ENCODE data around the gene GPR146.

GPR146 gene

GRCh38 chr7:1043552-1044188, 676 bp upstream of the GPR146 start:
- DNase-seq (ENCODE audit: low read depth) = peak; percentile 15

DNA sequence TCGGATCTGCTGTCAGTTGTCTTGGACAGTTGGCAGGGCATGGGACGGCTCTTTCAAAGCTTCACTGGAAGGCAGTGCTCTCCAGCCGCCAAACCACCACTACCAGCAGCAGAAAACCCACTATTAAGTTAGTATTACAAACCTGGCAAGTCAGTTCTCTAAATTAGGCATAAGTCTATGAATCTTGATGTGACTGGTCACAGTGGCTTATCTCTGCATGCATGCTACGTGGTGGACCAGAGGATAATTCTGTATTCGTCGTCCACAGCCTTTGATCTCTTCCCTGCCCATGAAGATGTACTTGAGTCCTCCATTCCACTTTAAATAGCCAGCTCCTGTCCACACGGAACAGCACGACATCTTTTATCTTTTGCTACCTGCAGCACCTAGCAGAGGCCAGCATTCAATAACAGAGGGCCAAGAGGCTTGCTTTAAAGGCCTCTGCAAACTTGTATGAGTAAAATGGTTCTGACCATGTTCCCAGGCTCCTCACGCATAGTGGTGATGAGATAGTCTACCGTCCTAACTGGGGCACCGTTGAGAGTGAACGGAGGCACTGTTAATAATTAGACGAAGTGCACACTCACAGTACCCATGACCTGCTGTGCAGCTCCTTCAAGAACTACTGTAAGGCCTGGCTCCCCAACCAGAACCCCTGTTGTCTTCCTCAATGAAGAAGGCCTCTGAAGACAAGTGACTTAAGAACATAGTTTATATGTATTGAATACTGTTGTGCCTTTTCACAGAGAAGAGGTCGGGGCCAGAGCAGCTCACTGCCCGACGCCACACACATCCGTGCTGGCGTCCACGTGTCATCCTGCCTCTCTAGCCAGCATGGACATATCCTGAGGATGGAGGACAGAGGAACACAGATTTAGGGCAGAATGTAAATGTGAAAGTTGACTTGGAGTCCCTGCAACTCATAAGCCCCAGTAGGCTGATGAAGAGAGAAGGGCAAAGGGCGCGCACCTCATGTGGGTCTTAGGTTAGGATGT, 1.0 kb downstream of the GPR146 start:
- DNase-seq (ENCODE audit: low read depth) = no peak

DNA sequence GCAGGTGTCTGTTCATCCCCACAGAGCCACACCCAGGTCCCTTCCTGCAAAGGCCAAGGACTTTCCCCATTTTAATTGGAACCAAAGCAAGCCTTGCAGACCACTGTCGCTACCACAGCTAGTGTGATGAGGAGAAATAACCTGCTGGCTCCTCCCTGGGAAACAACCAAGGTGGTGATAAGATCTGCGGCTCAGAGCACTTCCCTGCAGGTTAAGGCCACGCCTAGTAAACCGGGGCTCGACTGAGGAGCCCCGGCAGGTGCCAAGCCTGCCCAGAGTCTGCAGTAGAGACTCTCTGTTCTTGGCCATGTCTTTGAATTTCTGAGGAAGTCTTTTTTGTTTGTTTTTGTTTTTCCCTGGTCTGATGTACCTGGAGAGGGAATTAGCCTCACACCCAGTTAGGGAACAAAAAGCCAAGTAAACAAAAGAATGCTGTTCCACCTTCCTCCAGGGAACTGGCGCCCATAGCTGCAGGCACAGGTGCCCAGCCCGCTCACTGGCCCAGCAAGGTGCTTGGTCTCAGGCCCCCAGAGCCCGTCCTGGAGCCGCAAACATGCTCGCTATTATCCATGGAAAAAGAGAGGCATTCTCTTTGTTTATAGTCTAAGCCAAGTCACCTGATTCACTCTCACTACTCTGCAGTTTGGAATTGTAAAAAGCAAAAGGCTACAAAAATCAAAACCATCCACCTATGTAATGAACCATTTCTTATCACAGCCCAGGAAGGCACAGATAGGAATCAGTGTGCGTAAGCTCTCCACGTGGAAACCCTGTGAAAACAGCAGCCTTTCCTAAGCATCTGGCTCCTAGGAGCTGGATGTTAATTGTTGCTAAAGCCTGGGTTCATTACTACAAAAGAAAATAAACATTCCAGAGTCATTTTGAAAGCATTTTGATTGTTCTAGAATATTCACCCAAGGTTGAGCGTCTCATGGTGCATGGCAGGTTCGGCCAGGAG, 2.7 kb downstream of the GPR146 start:
- no peak for DNase-seq (ENCODE audit: low read depth)

GRCh38 chr7:1049006-1049741, 4.8 kb downstream of the GPR146 start:
- no peak for DNase-seq (ENCODE audit: low read depth)

DNA sequence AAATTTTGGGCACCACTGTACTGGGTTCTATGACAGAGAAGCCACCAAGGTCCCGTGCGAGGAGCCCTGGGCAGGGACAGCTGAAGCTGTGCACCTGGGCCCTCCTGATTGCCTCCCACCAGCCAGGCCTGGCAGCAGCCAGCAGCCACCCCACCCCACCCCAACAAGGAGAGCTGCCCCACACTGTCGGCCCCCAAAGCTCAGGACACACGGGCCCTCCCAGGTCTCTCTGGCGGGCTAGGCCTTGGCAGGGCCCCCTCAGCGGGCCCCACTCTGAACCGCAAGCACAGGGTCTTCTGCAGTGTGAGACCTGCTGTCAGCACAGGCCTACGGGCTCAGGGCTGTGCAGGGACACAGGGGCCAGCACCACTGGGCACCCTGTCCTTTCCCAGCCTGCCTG, 5.5 kb downstream of the GPR146 start:
- DNase-seq (ENCODE audit: low read depth) = no peak

DNA sequence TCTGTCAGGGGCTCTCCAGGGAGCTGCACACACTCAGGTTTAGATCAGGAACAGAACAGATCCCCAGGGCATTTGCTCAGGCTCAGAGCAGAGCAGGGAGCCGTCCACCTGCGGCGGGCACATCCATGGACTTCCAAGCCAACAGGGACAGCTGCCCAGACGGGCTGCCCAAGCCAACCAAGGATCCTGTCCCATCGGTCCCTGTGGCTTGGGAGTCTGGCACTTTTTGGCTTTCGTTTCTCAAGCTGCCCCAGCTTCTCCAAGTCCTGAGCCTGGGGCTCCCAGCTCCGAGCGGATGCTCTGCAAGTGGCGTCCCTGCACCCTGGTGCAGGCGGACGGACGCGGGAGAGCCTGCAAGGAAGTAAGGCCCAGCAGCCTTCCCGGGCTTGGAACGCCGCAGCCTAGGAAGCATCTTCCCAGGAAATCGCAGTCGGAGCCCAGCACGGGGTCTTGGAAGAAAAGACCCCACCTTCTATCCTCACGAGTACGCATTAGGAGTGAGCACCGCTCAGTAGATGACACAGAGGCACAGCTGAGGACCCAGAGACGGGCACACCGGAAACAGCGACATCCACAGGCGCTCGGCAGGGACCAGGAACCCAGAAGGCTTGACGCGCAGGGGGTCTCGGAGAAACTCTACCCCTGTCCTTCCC, 6.0 kb downstream of the GPR146 start:
- no peak for DNase-seq (ENCODE audit: low read depth)

DNA sequence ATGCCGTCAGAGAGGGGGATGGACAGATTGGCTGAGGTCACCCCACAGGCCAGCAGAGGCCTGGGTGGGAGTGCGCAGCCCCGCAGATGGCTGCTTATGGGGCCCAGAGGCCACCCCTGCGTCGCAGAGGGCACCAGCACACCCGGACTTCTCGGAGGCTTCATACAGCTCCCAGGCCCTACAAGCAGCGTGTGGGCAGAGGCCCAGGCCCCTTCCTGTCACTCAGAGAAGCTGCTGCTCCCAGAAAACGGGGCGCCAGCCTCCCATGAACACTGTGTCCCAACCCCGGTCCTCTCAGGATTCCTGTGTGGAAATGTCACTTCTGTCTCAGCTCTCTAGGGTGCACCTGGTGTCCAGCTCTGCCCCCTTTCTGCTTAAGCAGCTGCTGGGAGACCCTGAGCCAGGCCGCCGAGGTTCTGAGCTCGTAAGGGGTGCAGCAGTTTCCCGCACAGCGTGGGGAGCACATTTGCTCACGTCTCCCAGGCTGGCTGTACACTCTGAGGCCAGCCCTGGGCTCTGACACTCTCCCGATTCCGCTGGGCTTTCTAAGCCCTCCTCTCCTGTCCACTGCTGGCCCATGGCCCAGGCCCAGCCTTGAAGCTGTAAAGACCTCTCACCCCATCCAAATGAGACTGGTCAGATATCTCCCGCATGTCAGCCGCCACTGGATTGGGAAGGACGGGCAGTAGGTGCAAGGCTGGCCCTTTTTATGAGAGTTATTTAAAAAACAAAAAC, 6.8 kb downstream of the GPR146 start:
- DNase-seq (ENCODE audit: low read depth) = no peak

- no peak for DNase-seq (ENCODE audit: low read depth)
Measured at GRCh38 chr7:1052031-1052818, 7.9 kb downstream of the GPR146 start.

DNA sequence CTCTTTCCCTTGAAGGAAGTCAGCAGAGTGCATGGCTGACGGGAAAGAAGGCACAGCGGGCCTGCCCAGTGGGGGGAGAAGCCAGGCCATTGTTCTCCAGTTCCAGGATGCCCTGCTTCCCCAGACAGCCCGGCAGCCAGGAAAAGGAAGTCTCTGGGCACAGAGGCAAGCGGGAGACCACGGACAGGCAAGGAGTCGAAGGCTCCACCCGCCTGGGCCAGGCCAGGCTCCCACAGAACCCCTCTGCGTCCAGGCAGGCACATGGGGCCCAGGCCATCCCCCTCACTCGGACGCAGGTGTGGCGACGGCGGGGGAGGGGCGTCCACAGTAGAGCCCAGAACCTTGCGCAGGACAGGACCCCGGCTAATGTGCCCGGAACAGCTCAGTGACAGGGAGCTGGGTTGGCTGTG, 8.7 kb downstream of the GPR146 start:
- no peak for DNase-seq (ENCODE audit: low read depth)

GRCh38 chr7:1053816-1054370, 9.5 kb downstream of the GPR146 start:
- no peak for DNase-seq (ENCODE audit: low read depth)

GRCh38 chr7:1054438-1054837, 10.1 kb downstream of the GPR146 start:
- DNase-seq (ENCODE audit: low read depth) = no peak

- no peak for DNase-seq (ENCODE audit: low read depth)
Measured at GRCh38 chr7:1054861-1055450, 10.6 kb downstream of the GPR146 start.

- no peak for DNase-seq (ENCODE audit: low read depth)
Measured at GRCh38 chr7:1055491-1055955, 11.2 kb downstream of the GPR146 start.

DNA sequence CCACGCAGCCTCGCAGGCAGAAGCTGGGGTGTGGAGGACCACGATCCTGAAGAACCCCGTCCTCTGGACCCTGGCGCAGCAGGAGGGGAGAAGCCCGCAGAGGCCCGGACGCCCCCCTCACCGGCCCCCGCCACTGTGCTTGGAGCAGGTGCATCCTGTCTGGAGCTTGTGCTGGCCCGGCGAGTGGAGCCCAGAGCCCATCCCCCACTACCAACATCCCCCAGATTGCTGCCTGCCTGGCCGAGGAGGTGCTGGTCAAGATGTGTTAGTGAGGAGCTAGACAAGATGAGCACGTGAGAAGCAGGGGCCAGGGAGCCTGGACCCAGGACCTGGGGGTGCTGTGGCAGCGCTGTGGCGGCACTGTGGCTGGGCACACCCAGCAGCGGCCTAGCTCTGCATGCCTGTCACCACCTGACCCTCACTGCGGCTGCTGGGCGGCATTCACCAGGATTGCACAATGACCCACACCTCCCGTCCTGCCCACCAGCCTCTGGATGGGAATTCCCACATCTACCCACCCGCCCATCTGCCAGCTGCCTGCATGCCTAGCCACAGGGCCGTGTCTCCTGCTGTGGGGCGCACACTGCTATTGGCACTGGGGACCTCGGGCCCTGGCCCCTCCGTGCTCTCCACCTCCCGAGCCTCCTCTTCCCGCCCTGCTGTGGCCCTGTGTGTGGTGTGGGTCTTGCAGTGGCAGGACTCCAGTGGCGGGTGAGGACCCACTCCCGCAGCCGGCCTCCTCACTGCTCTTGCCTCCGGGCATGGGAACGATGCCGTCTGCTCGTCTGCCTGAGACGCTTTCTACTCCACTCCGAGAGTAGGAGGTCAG, 11.8 kb downstream of the GPR146 start:
- DNase-seq (ENCODE audit: low read depth) = no peak

DNA sequence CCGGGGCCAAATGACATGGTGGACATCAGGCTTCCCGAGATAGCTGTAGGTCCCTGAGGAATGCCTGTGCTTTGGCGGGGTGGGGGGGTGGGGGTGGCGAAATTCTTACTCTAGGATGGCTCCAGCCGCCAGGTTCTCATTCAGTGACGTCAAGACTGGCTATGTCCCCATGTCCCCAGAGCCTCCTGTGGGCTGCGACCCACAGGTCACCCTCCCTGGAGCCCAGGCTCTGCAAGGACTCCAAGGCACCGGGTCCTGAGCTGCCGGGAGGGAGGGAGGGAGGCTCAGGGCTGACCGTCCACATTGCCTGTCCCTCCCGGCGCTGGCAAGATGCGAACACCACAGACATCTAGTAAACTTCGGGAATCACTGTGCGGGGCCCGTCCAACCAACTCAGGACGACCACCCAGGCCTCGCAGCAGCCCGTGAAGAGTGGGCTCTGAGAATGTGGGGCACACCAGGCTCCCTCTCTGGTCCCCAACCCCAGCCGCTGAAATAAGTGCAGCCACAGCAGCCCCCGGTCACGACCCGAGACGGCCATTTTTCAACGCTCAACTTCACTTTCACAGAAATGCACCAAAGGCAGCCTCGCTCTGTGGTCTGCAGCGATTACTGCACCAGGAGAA, 12.6 kb downstream of the GPR146 start:
- no peak for DNase-seq (ENCODE audit: low read depth)

- no peak for DNase-seq (ENCODE audit: low read depth)
Measured at GRCh38 chr7:1057416-1058291, 13.3 kb downstream of the GPR146 start.

All from ELR (cell line).